Endothelial cell of umbilical vein (primary cell): Measurements from ENCODE around the gene CLPSL2. TPM values are rescaled to one million over a fixed set of nuclear protein-coding genes. Genes with fewer than 3 reads are reported as not detected.

Experiments
- BruUV-seq: library from RNA; stranded (reverse); fragments of 400-500 nt; replicated peaks from 2 replicates; lab custom pipeline; 2021; lab: Mats Ljungman, UMichigan
- CTCF ChIA-PET: fragments of 300-600, 350-600 bp; sonication (Branson Sonifier 250); formaldehyde crosslinking; loops from one replicate; lab custom pipeline; 2021; ENCODE audit warnings: antibody characterized with exemption, inconsistent platforms; lab: Charles Lee
- POLR2A ChIA-PET: fragments of 300-600, 350-600 bp; sonication (Branson Sonifier 250); formaldehyde crosslinking; loops from one replicate; lab custom pipeline; 2021; ENCODE audit warnings: antibody characterized with exemption, inconsistent platforms; lab: Charles Lee
- DNase-seq: peaks from one replicate; pipeline ENCODE4 v3.0.0-alpha.2; 2011; ENCODE audit warnings: low read depth, low spot score
- FAIRE-seq: peaks from 2 replicates; lab custom pipeline; 2011; peaks lifted over from hg19 to GRCh38; lab: Jason Lieb, UNC
- H2AFZ ChIP-seq: 2 replicates; pipeline ENCODE4 v1.6.0; 2012; ENCODE audit warnings: low read depth, low read length, control low read depth, inconsistent platforms
- H3K27ac ChIP-seq: 2 replicates; pipeline ENCODE4 v1.5.1; 2011; ENCODE audit warnings: low read depth, mild to moderate bottlenecking, control low read depth, low read length, moderate library complexity; ENCODE audit not compliant: insufficient read depth
- H3K27me3 ChIP-seq, 2 experiments: 2 replicates each; pipeline versions ENCODE4 v1.6.0 to v1.6.1; 2011; ENCODE audit warnings: low read length in 2 of 2, mixed read lengths in 1 of 2; ENCODE audit not compliant: control insufficient read depth in 2 of 2, insufficient read depth in 2 of 2
- H3K36me3 ChIP-seq, 2 experiments: 2 replicates in 1 of 2; 3 replicates in 1 of 2; pipeline ENCODE4 v1.5.1; 2011; ENCODE audit warnings: low read length in 2 of 2, mild to moderate bottlenecking in 1 of 2, moderate library complexity in 1 of 2; ENCODE audit not compliant: control insufficient read depth in 2 of 2, insufficient read depth in 2 of 2; ENCODE audit errors: extremely low read depth in 1 of 2
- H3K4me1 ChIP-seq: 3 replicates; pipeline ENCODE4 v1.5.1; 2011; ENCODE audit warnings: mild to moderate bottlenecking, low read length; ENCODE audit not compliant: control insufficient read depth, insufficient read depth; ENCODE audit errors: extremely low read depth
- H3K4me2 ChIP-seq: 2 replicates; pipeline ENCODE4 v1.6.1; 2011; ENCODE audit warnings: low read length, control low read depth, mixed read lengths; ENCODE audit not compliant: insufficient read depth
- H3K4me3 ChIP-seq, 3 experiments: fragments of 200-600 bp in 1 of 3; sonication (generic), shearing (Covaris generic) in 1 of 3; replicated peaks in 1 of 3; 2 replicates each; pipeline ENCODE4 v1.5.1; 2011 to 2016; ENCODE audit warnings: control low read depth in 3 of 3, low read length in 3 of 3, mild to moderate bottlenecking in 2 of 3, inconsistent platforms in 1 of 3, low read depth in 1 of 3, moderate library complexity in 1 of 3; ENCODE audit not compliant: insufficient read depth in 1 of 3
- H3K79me2 ChIP-seq: 2 replicates; pipeline ENCODE4 v1.6.0; 2012; ENCODE audit warnings: low read length, inconsistent platforms; ENCODE audit not compliant: control insufficient read depth, insufficient read depth
- H3K9ac ChIP-seq: replicated peaks from 2 replicates; pipeline ENCODE3; 2011; ENCODE audit warnings: low read length, control low read depth; ENCODE audit not compliant: insufficient read depth; ENCODE audit errors: extremely low read depth
- H3K9me1 ChIP-seq: replicated peaks from 3 replicates; pipeline ENCODE4 v1.6.0; 2011; ENCODE audit warnings: mild to moderate bottlenecking, low read length; ENCODE audit not compliant: control insufficient read depth, insufficient read depth; ENCODE audit errors: extremely low read depth
- H3K9me3 ChIP-seq: replicated peaks from 2 replicates; pipeline ENCODE4 v1.5.1; 2012; ENCODE audit warnings: low read length, inconsistent platforms; ENCODE audit not compliant: control insufficient read depth, insufficient read depth
- H4K20me1 ChIP-seq: replicated peaks from 2 replicates; pipeline ENCODE3; 2011; ENCODE audit warnings: mild to moderate bottlenecking, low read length; ENCODE audit not compliant: control insufficient read depth, insufficient read depth; ENCODE audit errors: extremely low read depth
- CTCF ChIP-seq, 2 donors: IDR thresholded peaks; 1 replicate in 1 of 2; 2 replicates in 1 of 2; pipeline ENCODE4 v1.5.1; 2011; ENCODE audit warnings: low read length in 2 of 2, mild to moderate bottlenecking in 2 of 2, moderate library complexity in 2 of 2, control low read depth in 1 of 2, inconsistent platforms in 1 of 2, low read depth in 1 of 2; ENCODE audit not compliant: insufficient read depth in 1 of 2; ENCODE audit errors: extremely low read depth in 1 of 2
- EZH2 ChIP-seq: IDR thresholded peaks from 2 replicates; pipeline ENCODE4 v1.6.1; 2012; ENCODE audit warnings: borderline replicate concordance, low read depth, mild to moderate bottlenecking, moderate library complexity, low read length, inconsistent platforms; ENCODE audit not compliant: severe bottlenecking
- FOS ChIP-seq: IDR thresholded peaks from 2 replicates; pipeline ENCODE4 v1.6.1; 2011; ENCODE audit warnings: mild to moderate bottlenecking, low read length, moderate library complexity, borderline replicate concordance; ENCODE audit not compliant: insufficient read depth
- JUN ChIP-seq: IDR thresholded peaks from 2 replicates; pipeline ENCODE4 v1.6.1; 2011; ENCODE audit warnings: borderline replicate concordance, low read depth; ENCODE audit not compliant: insufficient read length, insufficient read depth
- dilution Hi-C: fragments of 300-500 bp; cut with MboI; formaldehyde crosslinking; loops from one replicate; pipeline ENCODE4 v1.15.0; 2019; ENCODE audit warnings: low sequenced_read_pairs; ENCODE audit not compliant: extremely low pct_ligation_motif_present
- intact Hi-C: fragments of 100-400 bp; cut with micrococcal nuclease; formaldehyde crosslinking; loops from one replicate; pipeline ENCODE4 v1.10.0; 2022
- polyA plus RNA-seq, 4 experiments: library from polyadenylated mRNA; depleted of rRNA in 3 of 4; stranded (reverse) in 3 of 4; unstranded in 1 of 4; fragments of >200 nt; gene quantifications; 2 replicates each; pipeline versions ENCODE4 v1.2.1 to v1.2.3, GENCODE V29; 2011 to 2012; ENCODE audit warnings: missing spikeins in 1 of 4
- total RNA-seq: library from RNA; stranded (reverse); gene quantifications from 2 replicates; pipeline ENCODE4 v1.2.3, GENCODE V29; 2021

Gene CLPSL2
- total and polyA plus RNA-seq, 2 donors (not counting 3 experiments of a cell fraction or from before 2014, with no cell fraction given), result not detected

- no peak overlapping the region for H3K9ac ChIP-seq
- dilution Hi-C loops (no loop called here), intact Hi-C loops (no loop called here)
- no peaks in the 10 kb centered on the region for H3K9me3 ChIP-seq
- no peak overlapping the region for H3K4me3 ChIP-seq
- H3K9me1 ChIP-seq, result no peaks in the 10 kb centered on the region
- ChIA-PET CTCF (interaction anchor here (1.2 kb wide), 1 partner anchor 7 kb away, joined by 3 read pairs; no protein-coding TSS in a partner anchor), POLR2A (no interaction called here)
- no peak overlapping the region for H3K4me2 ChIP-seq
- H3K27me3 ChIP-seq, result peaks cover 20 to 23% of the 10 kb centered on the region in 2 experiments
- no peak overlapping the region for H2AFZ ChIP-seq
- FAIRE-seq, result no peak
- DNase-seq, result no peak
- TF ChIP-seq FOS (no peak), EZH2 (peak; percentile 67)
- no peak overlapping the region for H3K27ac ChIP-seq
- no peaks in the 10 kb centered on the region for H3K36me3 ChIP-seq
- no peaks in the 10 kb centered on the region for H3K79me2 ChIP-seq
- H4K20me1 ChIP-seq, result no peaks in the 10 kb centered on the region
- H3K4me1 ChIP-seq, result no peaks in the 10 kb centered on the region
- BruUV-seq, result no TSS peak
These were observed 10.4 kb downstream of the CLPSL2 start for GRCh38 chr6:35786810-35787209.

GRCh38 chr6:35787266-35788218 is 11.1 kb downstream of the CLPSL2 start:
- no peak for TF ChIP-seq CTCF (IDR thresholded peaks at IDR 0.05; ENCODE audit: extremely low read depth in 1 of 2, insufficient read depth in 1 of 2, low read depth in 1 of 2, low read length in 2 of 2)
- TF ChIP-seq JUN, result no peak
- dilution Hi-C loops, result no loop called here
- no peak overlapping the region for H3K27ac ChIP-seq
- no peaks in the 10 kb centered on the region for H3K4me1 ChIP-seq
- POLR2A ChIA-PET, result interaction anchor here (0.6 kb wide), 1 partner anchor 265 kb away, joined by 5 read pairs; no protein-coding TSS in a partner anchor
- H3K4me3 ChIP-seq, result no peak overlapping the region
- no peak overlapping the region for H3K9ac ChIP-seq
- no peaks in the 10 kb centered on the region for H3K36me3 ChIP-seq
- H3K27me3 ChIP-seq, result peaks cover 20 to 23% of the 10 kb centered on the region in 2 experiments
- no TSS peak for BruUV-seq
- no peaks in the 10 kb centered on the region for H3K9me1 ChIP-seq
- no peaks in the 10 kb centered on the region for H3K9me3 ChIP-seq
- CTCF ChIA-PET, result interaction anchor here (0.5 kb wide), 1 partner anchor 10 kb away, joined by 3 read pairs; no protein-coding TSS in a partner anchor
- intact Hi-C loops, result no loop called here
- FAIRE-seq, result no peak
- no peak for DNase-seq
- no peak overlapping the region for H3K4me2 ChIP-seq
- no peaks in the 10 kb centered on the region for H4K20me1 ChIP-seq
- no peaks in the 10 kb centered on the region for H3K79me2 ChIP-seq
- no peak overlapping the region for H2AFZ ChIP-seq
